Nephron (organoid): ENCODE measurements around the gene WDR7.

Experiments used
- H3K27ac Mint-ChIP-seq, 3 experiments: 2 replicates each; pipeline ENCODE4 v1.8.0; 2020; ENCODE audit warnings: mixed read lengths in 3 of 3, mild to moderate bottlenecking in 2 of 3, moderate library complexity in 1 of 3
- H3K27me3 Mint-ChIP-seq: 2 replicates; pipeline ENCODE4 v1.8.0; 2021; ENCODE audit warnings: low read depth, mild to moderate bottlenecking, moderate library complexity, mixed read lengths
- H3K36me3 Mint-ChIP-seq: 2 replicates; pipeline ENCODE4 v1.8.0; 2020; ENCODE audit warnings: low read depth, mixed read lengths
- H3K4me1 Mint-ChIP-seq: 2 replicates; pipeline ENCODE4 v1.8.0; 2020; ENCODE audit warnings: mixed read lengths
- H3K4me3 Mint-ChIP-seq, 3 experiments: 2 replicates each; pipeline ENCODE4 v1.8.0; 2020; ENCODE audit warnings: mild to moderate bottlenecking in 3 of 3, mixed read lengths in 3 of 3, moderate library complexity in 2 of 3
- H3K9me3 Mint-ChIP-seq: 2 replicates; pipeline ENCODE4 v1.8.0; 2020; ENCODE audit warnings: mixed read lengths
- CTCF ChIP-seq, 3 experiments: fragments of 200-600 bp; sonication (generic); IDR thresholded peaks; one replicate each; pipeline ENCODE4 v1.5.0; 2021; ENCODE audit warnings: antibody characterized with exemption in 3 of 3; ENCODE audit not compliant: unreplicated experiment in 3 of 3

WDR7 gene

DNA sequence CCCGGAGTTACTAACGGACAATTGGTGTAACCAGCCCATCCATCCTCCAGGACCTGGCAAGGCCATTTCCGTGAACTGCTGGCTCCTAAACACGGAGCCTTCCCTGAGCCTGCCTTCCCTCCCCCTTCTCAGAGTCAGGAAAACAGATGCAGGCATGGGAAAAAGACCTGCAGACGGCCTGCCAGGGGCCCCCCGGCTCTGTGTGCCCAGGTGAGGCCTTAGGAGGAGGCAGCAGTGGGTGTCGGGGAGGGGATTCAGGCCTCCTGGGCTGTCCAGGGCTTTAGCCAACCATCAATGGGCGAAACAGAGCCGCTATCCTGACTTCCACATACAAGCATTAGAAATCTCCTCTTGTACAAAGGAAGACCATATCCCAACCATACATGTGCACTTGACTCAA, 427.5 kb downstream of the WDR7 start:
- H3K4me1 Mint-ChIP-seq: no peaks in the 10 kb centered on the region

GRCh38 chr18:57080479-57080878, 429.3 kb downstream of the WDR7 start:
- Mint-ChIP-seq H3K4me3 (no peak overlapping the region), H3K9me3 (peaks cover 5% of the 10 kb centered on the region), H3K36me3 (no peaks in the 10 kb centered on the region), H3K27me3 (peaks cover 10% of the 10 kb centered on the region), H3K4me1 (no peaks in the 10 kb centered on the region), H3K27ac (no peak overlapping the region)
- no peak for TF ChIP-seq CTCF (IDR thresholded peaks at IDR 0.05; ENCODE audit: unreplicated experiment in 3 of 3)

More for the DNA sequence above, 427.5 kb downstream of the WDR7 start:
- Mint-ChIP-seq H3K27ac (no peak overlapping the region), H3K27me3 (peaks cover 15% of the 10 kb centered on the region), H3K36me3 (no peaks in the 10 kb centered on the region), H3K4me3 (no peak overlapping the region), H3K9me3 (peaks cover 2% of the 10 kb centered on the region)
- no peak for TF ChIP-seq CTCF (IDR thresholded peaks at IDR 0.05; ENCODE audit: unreplicated experiment in 3 of 3)

DNA sequence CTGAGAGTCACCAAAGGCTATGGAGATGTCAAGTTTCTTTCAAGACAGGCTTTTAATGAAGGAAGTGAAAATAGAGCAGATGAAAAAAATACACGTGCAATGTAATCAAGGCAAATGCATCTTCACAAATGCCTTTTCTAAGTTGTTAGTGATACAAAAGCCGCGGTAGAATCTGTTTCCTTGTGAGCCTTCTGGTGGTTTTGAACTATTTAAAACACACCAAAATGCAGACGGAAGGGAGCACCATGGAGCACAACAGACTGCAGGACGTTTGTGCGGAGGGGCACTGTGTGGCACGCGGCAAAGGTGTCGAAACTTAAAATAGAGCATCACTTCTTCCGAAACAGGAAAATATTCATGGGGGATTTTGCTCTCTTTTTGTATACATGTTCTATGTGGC, 430.7 kb downstream of the WDR7 start:
- H3K27ac Mint-ChIP-seq: no peak overlapping the region
- H3K4me3 Mint-ChIP-seq: no peak overlapping the region
- H3K9me3 Mint-ChIP-seq: peaks cover 5% of the 10 kb centered on the region
- no peaks in the 10 kb centered on the region for H3K36me3 Mint-ChIP-seq
- no peak for TF ChIP-seq CTCF (IDR thresholded peaks at IDR 0.05; ENCODE audit: unreplicated experiment in 3 of 3)
- peaks cover 10% of the 10 kb centered on the region for H3K27me3 Mint-ChIP-seq
- no peaks in the 10 kb centered on the region for H3K4me1 Mint-ChIP-seq

DNA sequence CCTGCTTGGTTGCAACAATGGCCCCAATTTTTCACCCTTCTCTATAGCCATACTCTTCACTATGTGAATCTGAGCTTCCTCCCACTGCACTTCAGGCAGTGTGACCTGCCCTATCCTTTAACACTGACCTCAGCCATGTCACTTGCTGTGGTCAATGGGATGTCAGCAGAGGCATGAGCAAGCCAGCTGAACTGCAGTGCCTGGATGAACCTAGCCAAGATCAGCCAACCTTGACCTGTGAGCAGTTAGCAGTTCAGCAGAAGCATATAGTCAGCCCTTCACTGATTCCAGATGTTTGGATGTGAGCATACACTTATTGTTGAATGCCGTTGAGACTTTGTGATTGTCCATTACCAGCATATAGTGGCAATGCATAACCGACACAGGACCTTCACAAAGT, 432.3 kb downstream of the WDR7 start:
- Mint-ChIP-seq H3K4me3 (no peak overlapping the region), H3K4me1 (no peaks in the 10 kb centered on the region), H3K27me3 (peaks cover 14% of the 10 kb centered on the region), H3K9me3 (peaks cover 5% of the 10 kb centered on the region), H3K27ac (no peak overlapping the region), H3K36me3 (no peaks in the 10 kb centered on the region)
- TF ChIP-seq CTCF (IDR thresholded peaks at IDR 0.05; ENCODE audit: unreplicated experiment in 3 of 3): no peak

DNA sequence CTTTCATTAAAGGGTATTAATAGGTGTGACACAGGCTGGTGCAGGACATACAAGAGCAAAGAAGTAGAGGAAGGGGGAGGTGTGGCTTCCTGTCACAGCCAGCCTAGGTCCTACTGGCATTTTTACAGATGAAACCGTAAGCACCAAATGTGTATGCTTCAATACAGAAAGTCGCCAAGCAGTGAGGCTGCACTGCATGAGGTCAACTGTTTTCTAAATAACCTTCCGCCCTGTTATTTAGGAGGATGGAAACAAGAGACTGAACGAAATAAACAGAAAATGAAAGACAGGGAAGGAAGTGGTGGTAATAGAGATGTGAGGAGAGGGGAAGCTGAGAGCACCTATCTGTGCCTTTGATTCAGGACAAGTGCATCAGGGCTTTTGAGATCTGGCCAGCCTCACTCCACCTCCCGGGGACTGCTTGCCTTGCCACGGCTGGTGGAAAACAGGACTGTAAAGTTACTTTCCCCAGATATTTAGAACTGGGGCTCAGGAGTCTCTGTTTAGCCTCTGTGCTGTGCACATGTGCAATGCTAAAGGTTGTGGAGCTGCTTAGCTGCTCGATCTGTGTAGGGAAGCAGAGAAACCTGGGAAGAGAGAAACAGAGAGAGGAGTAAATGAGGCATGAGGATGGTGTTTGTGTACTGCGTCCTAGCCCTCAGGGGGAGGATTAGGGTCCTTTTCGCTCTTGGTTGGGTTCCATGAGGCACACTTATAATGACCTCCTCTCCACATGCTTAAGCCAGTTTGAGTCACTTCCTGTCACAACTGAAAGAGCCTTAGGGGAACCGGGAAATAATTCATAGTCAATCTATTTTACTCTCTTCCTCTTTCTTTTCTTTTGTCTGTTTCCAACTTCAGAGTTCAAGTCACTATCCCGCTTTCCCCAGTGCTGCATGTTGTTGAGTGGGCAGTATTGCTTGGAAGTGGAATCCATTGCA, 433.4 kb downstream of the WDR7 start:
- no peak for TF ChIP-seq CTCF (IDR thresholded peaks at IDR 0.05; ENCODE audit: unreplicated experiment in 3 of 3)
- Mint-ChIP-seq H3K4me1 (no peaks in the 10 kb centered on the region), H3K36me3 (no peaks in the 10 kb centered on the region), H3K9me3 (peaks cover 5% of the 10 kb centered on the region), H3K27ac (no peak overlapping the region), H3K4me3 (no peak overlapping the region), H3K27me3 (peaks cover 14% of the 10 kb centered on the region)

DNA sequence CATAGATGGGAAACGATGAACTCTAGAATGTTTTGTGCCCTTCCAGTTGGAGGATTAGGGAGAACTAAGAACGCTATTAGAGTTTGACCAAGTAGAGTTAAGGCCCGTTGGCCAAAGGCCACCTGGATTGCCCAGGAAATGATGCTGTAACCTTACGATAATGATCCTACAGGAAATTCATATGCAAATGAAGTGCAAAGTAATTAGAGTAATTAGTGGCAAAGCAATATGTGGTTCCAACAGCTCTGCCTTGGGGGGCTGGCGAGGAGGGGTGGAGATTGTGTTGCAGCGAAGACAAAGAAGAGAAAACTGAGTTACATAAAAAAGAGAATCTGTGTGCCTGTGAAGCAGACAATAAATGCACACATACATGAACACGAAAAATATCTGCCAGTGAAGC, 434.2 kb downstream of the WDR7 start:
- peaks cover 15% of the 10 kb centered on the region for H3K27me3 Mint-ChIP-seq
- no peak overlapping the region for H3K4me3 Mint-ChIP-seq
- H3K27ac Mint-ChIP-seq: no peak overlapping the region
- TF ChIP-seq CTCF (IDR thresholded peaks at IDR 0.05; ENCODE audit: unreplicated experiment in 3 of 3): no peak
- H3K36me3 Mint-ChIP-seq: no peaks in the 10 kb centered on the region
- H3K4me1 Mint-ChIP-seq: no peaks in the 10 kb centered on the region
- peaks cover 5% of the 10 kb centered on the region for H3K9me3 Mint-ChIP-seq
